GM21717 (cell line): ENCODE measurements around the gene EFCAB5.
"Not testable (repeated sequence)": the region's sequence is repeated elsewhere in the genome, so short reads cannot be mapped to it uniquely, and the experiment has no call there.

Experiments
- ATAC-seq: cut with Tn5 transposase; IDR thresholded peaks from one replicate; pipeline ENCODE4 v1.9.1; 2021; ENCODE audit warnings: mild to moderate bottlenecking, moderate library complexity; ENCODE audit not compliant: unreplicated experiment

EFCAB5 gene

GRCh38 chr17:29941334-29941733 lies at the start of gene EFCAB5:
Gene EFCAB5, plus strand, starts transcription at chr17:29941634. Its CDS starts 163 bp downstream, at chr17:29941797.
- ATAC-seq: no peak

DNA sequence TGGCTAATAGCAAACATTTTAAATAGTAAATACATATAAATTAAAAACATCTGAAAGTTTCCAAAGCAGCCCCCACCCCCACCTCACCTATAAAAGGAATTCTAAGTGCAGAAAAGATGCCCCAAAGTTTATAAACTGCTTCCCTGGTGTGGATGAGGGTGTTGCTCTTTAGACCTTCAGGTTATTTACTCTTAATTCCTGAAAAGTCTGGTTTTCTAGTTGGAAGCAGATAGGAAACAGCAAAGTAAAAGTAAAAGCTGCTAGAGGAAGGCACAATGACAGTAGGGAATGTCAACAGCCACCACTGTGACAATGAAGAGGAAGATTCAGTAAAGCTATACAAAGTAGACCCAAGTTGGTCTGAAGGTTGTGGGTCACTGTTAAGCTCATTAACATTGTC lies 49.2 kb upstream of the EFCAB5 start:
- ATAC-seq: no peak

DNA sequence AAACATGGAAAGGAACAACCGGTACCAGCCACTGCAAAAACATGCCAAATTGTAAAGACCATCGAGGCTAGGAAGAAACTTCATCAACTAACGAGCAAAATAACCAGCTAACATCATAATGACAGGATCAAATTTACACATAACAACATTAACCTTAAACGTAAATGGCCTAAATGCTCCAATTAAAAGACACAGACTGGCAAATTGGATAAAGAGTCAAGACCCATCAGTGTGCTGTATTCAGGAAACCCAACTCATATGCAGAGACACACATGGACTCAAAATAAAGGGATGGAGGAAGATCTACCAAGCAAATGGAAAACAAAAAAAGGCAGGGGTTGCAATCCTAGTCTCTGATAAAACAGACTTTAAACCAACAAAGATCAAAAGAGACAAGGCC lies 44.3 kb upstream of the EFCAB5 start:
- ATAC-seq: not testable (repeated sequence)

GRCh38 chr17:29903471-29903870 lies 38.0 kb upstream of the EFCAB5 start:
- ATAC-seq: no peak

DNA sequence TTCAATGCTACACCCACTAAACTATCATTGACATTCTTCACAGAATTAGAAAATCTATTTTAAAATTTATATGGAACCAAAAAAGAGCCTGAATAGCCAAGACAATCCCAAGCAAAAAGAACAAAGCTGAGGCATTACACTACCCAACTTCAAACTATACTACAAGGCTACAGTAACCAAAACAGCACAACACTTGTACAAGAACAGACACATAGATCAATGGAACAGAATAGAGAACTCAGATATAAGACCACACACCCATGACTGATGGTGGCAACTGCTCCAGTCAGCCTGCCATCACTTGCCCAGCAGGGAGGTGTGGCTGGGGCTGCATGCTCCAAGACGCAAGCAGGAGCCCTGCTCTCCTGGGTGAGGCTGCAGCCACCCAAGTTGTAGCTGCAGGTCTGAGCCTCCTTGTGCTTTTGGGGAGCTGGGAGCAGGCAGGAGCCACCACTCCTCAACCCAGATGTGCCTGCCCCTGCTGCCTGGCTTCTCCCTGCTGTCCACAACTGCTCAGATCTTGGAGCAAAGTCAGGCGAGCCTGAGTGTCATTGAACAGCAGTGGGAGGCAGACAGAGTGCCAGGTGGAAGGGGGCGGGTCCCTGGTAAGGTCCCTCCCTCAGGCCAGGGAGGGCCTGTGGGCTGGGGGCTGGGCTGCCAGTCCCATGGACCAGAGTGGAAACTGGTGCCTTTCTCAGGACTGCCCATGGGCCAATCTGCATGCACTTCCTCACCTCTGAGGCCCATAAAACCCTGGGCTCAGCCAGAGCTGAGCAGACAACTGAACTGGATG lies 36.2 kb upstream of the EFCAB5 start:
- ATAC-seq: no peak

DNA sequence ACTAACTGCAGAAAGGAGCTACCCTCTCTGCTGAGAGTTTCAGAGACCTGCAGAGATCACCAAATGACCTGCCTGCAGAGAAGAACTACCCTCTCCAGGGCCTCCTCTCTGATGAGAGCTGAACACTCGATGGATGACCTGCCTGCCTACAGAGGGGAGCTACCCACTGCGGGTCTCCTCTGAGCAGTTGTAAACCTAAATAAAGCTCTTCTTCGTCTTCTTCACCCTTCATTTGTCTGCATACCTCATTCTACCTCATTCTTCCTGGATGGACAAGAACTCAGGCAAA lies 35.6 kb upstream of the EFCAB5 start:
- ATAC-seq: no peak

DNA sequence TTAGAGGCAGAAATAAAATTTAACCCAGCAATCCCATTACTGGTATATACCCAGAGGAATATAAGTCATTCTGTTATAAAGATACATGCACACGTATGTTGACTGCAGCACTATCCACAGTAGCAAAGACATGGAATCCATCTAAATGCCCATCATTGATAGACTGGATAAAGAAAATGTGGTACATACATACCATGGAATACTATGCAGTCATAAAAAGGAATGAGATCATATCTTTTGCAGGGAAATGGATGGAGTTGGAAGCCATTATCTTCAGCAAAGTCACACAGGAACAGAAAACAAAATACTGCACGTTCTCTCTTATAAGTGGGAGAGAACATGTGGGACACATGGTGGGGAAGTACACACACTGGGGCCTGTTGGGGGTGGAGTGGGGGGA lies 34.5 kb upstream of the EFCAB5 start:
- no peak for ATAC-seq

DNA sequence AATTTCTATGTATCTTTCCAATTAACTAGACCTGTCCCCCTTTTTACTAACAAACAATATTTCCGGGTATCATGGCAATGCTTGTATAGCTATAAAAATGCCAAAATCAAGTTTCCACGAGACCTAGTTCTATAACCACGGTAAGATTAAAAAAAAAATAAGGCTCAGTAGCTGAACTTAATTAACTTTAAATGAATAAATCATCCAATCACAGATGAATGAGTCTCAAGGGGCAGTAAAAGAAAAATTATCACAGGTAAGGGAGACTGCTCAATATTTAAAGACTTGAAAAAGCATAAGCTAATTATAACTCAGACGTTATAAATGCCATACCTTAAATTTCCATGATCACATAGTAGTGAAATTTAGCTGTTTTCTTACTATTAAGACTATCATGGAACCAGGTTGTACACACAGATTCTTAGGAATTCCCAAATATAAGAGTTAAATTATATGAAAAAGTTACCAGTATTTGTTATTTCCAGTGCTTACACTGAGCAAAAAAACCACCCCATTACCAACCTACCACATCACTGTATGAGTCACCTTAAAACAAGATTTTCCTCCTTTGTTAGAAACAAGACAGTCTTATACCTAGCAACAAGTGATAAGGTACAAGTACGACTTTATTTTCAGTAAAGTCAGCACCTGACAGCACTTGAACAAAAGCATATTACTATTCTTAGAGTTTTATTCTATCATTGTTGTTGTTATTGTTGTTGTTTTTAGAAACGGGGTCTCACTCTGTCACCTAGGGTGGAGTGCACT lies 32.0 kb upstream of the EFCAB5 start:
- no peak for ATAC-seq

DNA sequence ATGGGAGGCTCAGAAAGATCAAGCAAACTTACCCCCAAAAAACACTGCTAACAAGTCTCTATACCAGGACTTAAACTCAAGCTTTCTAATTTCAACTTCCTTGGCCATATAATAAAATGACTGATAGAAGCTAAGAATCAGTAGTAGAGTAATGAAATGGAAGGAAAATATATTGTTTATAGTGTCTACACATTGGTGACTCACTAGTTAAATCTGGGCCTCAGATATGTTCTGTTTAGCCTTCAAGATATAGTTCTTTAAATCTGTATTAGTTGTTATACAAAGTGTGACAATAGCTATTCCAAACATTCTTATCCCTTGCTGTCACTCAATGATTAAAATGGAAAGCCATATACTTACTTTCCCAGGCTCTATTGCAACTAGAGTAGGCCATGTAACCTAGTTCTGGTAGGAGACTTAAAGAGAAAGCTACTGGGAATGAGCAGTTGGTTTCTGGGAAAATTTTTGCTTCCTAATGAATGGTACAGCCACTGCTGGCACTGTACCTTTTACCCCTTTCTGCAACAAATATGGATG lies 29.7 kb upstream of the EFCAB5 start:
- ATAC-seq: no peak

DNA sequence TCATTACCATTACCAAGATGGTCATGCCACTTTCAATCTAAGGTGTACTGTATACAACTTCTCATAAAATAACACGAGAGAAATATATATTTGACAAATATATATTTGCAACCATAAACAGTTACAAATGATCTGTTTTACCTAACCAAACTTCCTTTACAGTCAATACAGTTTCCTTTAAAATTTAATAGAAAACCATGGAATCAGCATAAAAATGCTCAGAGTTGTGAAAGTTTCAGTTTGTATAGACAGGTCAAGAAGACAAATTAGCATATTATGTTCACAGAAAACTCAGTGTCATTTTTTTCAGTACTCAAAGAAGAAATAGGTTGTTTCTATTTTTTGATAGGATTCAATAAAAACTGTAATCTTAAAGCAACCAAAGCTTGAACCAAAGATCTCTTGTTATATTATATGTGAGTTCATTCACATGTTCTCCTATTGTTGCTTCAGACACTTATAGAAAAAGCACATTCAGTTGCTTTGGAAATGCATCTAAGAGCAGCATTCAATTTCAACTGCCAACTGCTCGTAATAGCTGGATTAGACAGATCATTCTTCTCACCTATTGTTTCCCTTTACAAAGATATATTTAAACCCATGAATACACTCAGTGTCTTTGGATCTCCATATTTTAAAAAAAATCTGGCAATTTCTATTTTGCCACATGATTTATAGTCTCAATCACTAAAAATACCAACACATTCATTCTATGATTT lies 26.5 kb upstream of the EFCAB5 start:
- ATAC-seq: no peak

DNA sequence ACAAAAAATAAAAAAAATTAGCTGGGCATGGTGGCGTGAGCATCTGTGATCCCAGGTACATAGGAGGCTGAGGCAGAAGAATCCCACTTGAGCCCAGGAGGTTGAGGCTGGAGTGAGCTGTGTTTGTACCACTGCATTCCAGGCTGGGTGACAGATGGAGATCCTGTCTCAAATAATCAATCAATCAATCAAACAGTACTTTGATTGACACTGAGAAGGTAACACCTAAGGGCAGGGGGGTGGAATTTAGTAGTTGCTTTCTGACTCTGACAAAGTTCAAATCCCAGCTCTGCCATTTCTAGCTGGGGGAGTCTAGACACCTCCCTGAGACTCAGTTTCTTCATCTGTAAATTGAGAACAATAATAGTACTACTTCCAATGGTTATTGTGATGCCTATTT lies 23.4 kb upstream of the EFCAB5 start:
- no peak for ATAC-seq

GRCh38 chr17:29918922-29919856 lies 22.2 kb upstream of the EFCAB5 start:
- ATAC-seq: no peak

GRCh38 chr17:29924786-29925185 lies 16.6 kb upstream of the EFCAB5 start:
- no peak for ATAC-seq

DNA sequence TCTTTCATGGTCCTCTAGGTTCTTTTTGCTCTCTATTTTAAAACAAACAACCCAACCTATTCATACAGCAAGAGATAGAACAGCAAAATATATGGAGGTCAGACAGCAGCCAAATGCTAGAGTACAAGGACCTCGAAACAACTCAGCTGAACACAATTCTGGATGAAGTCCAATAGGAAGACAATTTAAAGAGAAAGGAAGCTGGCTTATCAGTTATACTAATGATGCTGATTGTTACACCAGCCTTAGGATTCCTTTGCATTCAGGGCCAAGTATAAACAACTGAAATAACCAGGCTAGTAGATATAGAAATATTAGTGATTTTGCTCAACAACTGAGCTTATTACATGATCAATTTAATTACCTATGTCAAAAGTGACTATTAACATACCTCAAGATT lies 13.9 kb upstream of the EFCAB5 start:
- no peak for ATAC-seq

GRCh38 chr17:29929006-29929532 lies 12.4 kb upstream of the EFCAB5 start:
- ATAC-seq: peak; percentile 7

GRCh38 chr17:29929533-29930408 lies 11.7 kb upstream of the EFCAB5 start, which contains the start of gene SSH2:
Gene SSH2, minus strand, starts transcription at chr17:29930228. Its CDS starts 228 bp downstream, at chr17:29930000.
- peak; percentile 54 for ATAC-seq

DNA sequence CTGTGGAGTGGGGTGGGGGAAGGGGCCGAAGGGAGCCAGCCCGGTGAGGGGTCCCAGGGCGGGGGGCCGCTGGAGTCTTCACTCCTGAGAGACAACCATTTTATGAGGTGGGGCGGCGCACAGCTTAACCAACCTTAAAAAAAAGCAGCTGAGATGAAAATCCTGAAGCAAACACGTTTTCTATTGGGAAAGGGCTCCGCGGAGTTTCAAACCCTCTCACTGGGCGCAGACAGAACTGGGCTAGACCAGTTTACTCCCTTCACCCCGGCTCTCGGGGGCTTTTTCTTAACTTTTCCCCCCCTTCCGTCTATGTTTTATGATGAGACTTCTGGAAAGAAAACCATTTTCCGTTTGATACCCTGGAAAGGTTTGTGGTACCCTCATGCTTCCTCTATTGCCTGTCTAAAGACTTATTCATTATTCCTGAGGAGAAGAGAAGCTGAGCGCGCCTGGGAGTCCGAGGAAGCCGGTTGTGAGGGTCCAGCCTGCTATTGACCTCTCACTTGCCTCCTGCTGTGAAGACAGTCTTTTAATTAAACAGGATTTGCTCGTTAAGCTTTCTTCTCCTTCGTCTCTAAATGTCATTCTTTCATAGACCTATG lies 10.9 kb upstream of the EFCAB5 start:
- no peak for ATAC-seq

DNA sequence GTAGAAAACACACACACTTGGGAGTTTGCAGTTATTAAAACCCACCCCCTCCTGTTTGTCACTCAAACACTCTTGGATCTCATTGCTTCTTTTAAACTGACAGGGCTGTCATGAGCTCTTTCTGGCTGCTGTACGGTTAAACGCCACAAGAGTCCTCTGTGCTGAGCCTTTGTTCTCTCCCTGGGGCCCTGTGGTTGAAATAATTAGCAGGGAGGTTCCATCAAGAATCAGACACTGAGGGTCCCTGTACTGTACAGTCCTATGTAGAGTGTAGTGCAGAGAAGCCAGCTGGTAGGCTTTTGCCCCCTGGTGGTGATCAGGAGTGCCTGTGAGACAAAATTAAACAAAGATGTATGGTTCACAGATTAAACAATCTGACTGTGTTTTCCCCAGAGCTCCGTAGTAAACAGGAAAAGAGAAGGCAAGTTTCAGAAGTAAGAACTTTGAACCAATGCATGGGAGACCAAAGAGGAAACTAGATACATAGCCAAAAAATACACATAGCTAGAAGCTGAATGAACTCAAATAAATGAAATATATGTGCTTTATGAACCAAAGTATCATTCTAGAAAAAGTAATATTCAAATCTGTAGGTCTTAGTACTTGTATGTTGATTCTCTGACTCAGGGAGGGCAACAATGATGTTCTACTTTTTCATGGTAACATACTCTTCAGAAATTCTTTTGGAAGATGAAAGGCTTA lies 10.1 kb upstream of the EFCAB5 start:
- peak; percentile 39 for ATAC-seq
